Endothelial cell of umbilical vein (primary cell): ENCODE measurements around the gene LATS2. TPM values are rescaled to one million over a fixed set of nuclear protein-coding genes. Genes with fewer than 3 reads are reported as not detected.

Experiments used
- BruUV-seq: library from RNA; stranded (reverse); fragments of 400-500 nt; replicated peaks from 2 replicates; lab custom pipeline; 2021; lab: Mats Ljungman, UMichigan
- CTCF ChIA-PET: fragments of 300-600, 350-600 bp; sonication (Branson Sonifier 250); formaldehyde crosslinking; loops from one replicate; lab custom pipeline; 2021; ENCODE audit warnings: antibody characterized with exemption, inconsistent platforms; lab: Charles Lee
- POLR2A ChIA-PET: fragments of 300-600, 350-600 bp; sonication (Branson Sonifier 250); formaldehyde crosslinking; loops from one replicate; lab custom pipeline; 2021; ENCODE audit warnings: antibody characterized with exemption, inconsistent platforms; lab: Charles Lee
- DNase-seq: peaks from one replicate; pipeline ENCODE4 v3.0.0-alpha.2; 2011; ENCODE audit warnings: low read depth, low spot score
- FAIRE-seq: peaks from 2 replicates; lab custom pipeline; 2011; peaks lifted over from hg19 to GRCh38; lab: Jason Lieb, UNC
- H2AFZ ChIP-seq: 2 replicates; pipeline ENCODE4 v1.6.0; 2012; ENCODE audit warnings: low read depth, low read length, control low read depth, inconsistent platforms
- H3K27ac ChIP-seq: 2 replicates; pipeline ENCODE4 v1.5.1; 2011; ENCODE audit warnings: low read depth, mild to moderate bottlenecking, control low read depth, low read length, moderate library complexity; ENCODE audit not compliant: insufficient read depth
- H3K27me3 ChIP-seq, 2 experiments: 2 replicates each; pipeline versions ENCODE4 v1.6.0 to v1.6.1; 2011; ENCODE audit warnings: low read length in 2 of 2, mixed read lengths in 1 of 2; ENCODE audit not compliant: control insufficient read depth in 2 of 2, insufficient read depth in 2 of 2
- H3K36me3 ChIP-seq, 2 experiments: 2 replicates in 1 of 2; 3 replicates in 1 of 2; pipeline ENCODE4 v1.5.1; 2011; ENCODE audit warnings: low read length in 2 of 2, mild to moderate bottlenecking in 1 of 2, moderate library complexity in 1 of 2; ENCODE audit not compliant: control insufficient read depth in 2 of 2, insufficient read depth in 2 of 2; ENCODE audit errors: extremely low read depth in 1 of 2
- H3K4me1 ChIP-seq: 3 replicates; pipeline ENCODE4 v1.5.1; 2011; ENCODE audit warnings: mild to moderate bottlenecking, low read length; ENCODE audit not compliant: control insufficient read depth, insufficient read depth; ENCODE audit errors: extremely low read depth
- H3K4me2 ChIP-seq: 2 replicates; pipeline ENCODE4 v1.6.1; 2011; ENCODE audit warnings: low read length, control low read depth, mixed read lengths; ENCODE audit not compliant: insufficient read depth
- H3K4me3 ChIP-seq, 3 experiments: fragments of 200-600 bp in 1 of 3; sonication (generic), shearing (Covaris generic) in 1 of 3; replicated peaks in 1 of 3; 2 replicates each; pipeline ENCODE4 v1.5.1; 2011 to 2016; ENCODE audit warnings: control low read depth in 3 of 3, low read length in 3 of 3, mild to moderate bottlenecking in 2 of 3, inconsistent platforms in 1 of 3, low read depth in 1 of 3, moderate library complexity in 1 of 3; ENCODE audit not compliant: insufficient read depth in 1 of 3
- H3K79me2 ChIP-seq: 2 replicates; pipeline ENCODE4 v1.6.0; 2012; ENCODE audit warnings: low read length, inconsistent platforms; ENCODE audit not compliant: control insufficient read depth, insufficient read depth
- H3K9ac ChIP-seq: replicated peaks from 2 replicates; pipeline ENCODE3; 2011; ENCODE audit warnings: low read length, control low read depth; ENCODE audit not compliant: insufficient read depth; ENCODE audit errors: extremely low read depth
- H3K9me1 ChIP-seq: replicated peaks from 3 replicates; pipeline ENCODE4 v1.6.0; 2011; ENCODE audit warnings: mild to moderate bottlenecking, low read length; ENCODE audit not compliant: control insufficient read depth, insufficient read depth; ENCODE audit errors: extremely low read depth
- H3K9me3 ChIP-seq: replicated peaks from 2 replicates; pipeline ENCODE4 v1.5.1; 2012; ENCODE audit warnings: low read length, inconsistent platforms; ENCODE audit not compliant: control insufficient read depth, insufficient read depth
- H4K20me1 ChIP-seq: replicated peaks from 2 replicates; pipeline ENCODE3; 2011; ENCODE audit warnings: mild to moderate bottlenecking, low read length; ENCODE audit not compliant: control insufficient read depth, insufficient read depth; ENCODE audit errors: extremely low read depth
- EZH2 ChIP-seq: IDR thresholded peaks from 2 replicates; pipeline ENCODE4 v1.6.1; 2012; ENCODE audit warnings: borderline replicate concordance, low read depth, mild to moderate bottlenecking, moderate library complexity, low read length, inconsistent platforms; ENCODE audit not compliant: severe bottlenecking
- FOS ChIP-seq: IDR thresholded peaks from 2 replicates; pipeline ENCODE4 v1.6.1; 2011; ENCODE audit warnings: mild to moderate bottlenecking, low read length, moderate library complexity, borderline replicate concordance; ENCODE audit not compliant: insufficient read depth
- GATA2 ChIP-seq: IDR thresholded peaks from 2 replicates; pipeline ENCODE4 v1.7.0; 2011; ENCODE audit warnings: low read depth, mild to moderate bottlenecking, moderate library complexity, mixed read lengths, low read length; ENCODE audit not compliant: insufficient read length, insufficient read depth
- JUN ChIP-seq: IDR thresholded peaks from 2 replicates; pipeline ENCODE4 v1.6.1; 2011; ENCODE audit warnings: borderline replicate concordance, low read depth; ENCODE audit not compliant: insufficient read length, insufficient read depth
- MYC ChIP-seq: IDR thresholded peaks from one replicate; pipeline ENCODE4 v1.6.1; 2011; ENCODE audit warnings: mild to moderate bottlenecking, low read depth, low read length
- POLR2A ChIP-seq: IDR thresholded peaks from 2 replicates; pipeline ENCODE4 v1.6.1; 2012; ENCODE audit warnings: low read depth, mild to moderate bottlenecking, control low read depth, low read length
- POLR2AphosphoS5 ChIP-seq: IDR thresholded peaks from 2 replicates; pipeline ENCODE4 v1.6.1; 2012; ENCODE audit warnings: low read depth, mild to moderate bottlenecking, control low read depth, low read length, moderate library complexity; ENCODE audit not compliant: insufficient read depth
- dilution Hi-C: fragments of 300-500 bp; cut with MboI; formaldehyde crosslinking; loops from one replicate; pipeline ENCODE4 v1.15.0; 2019; ENCODE audit warnings: low sequenced_read_pairs; ENCODE audit not compliant: extremely low pct_ligation_motif_present
- intact Hi-C: fragments of 100-400 bp; cut with micrococcal nuclease; formaldehyde crosslinking; loops from one replicate; pipeline ENCODE4 v1.10.0; 2022
- polyA plus RNA-seq, 4 experiments: library from polyadenylated mRNA; depleted of rRNA in 3 of 4; stranded (reverse) in 3 of 4; unstranded in 1 of 4; fragments of >200 nt; gene quantifications; 2 replicates each; pipeline versions ENCODE4 v1.2.1 to v1.2.3, GENCODE V29; 2011 to 2012; ENCODE audit warnings: missing spikeins in 1 of 4
- total RNA-seq: library from RNA; stranded (reverse); gene quantifications from 2 replicates; pipeline ENCODE4 v1.2.3, GENCODE V29; 2021
- TF ChIP-seq, protein P1 (sequence below), 2 donors: IDR thresholded peaks; 1 replicate in 1 of 2; 2 replicates in 1 of 2; pipeline ENCODE4 v1.5.1; 2011; ENCODE audit warnings: low read length in 2 of 2, mild to moderate bottlenecking in 2 of 2, moderate library complexity in 2 of 2, control low read depth in 1 of 2, inconsistent platforms in 1 of 2, low read depth in 1 of 2; ENCODE audit not compliant: insufficient read depth in 1 of 2; ENCODE audit errors: extremely low read depth in 1 of 2
- TF ChIP-seq, protein P2 (sequence below): IDR thresholded peaks from 2 replicates; pipeline ENCODE4 v1.6.1; 2011; ENCODE audit not compliant: insufficient read depth, insufficient read length

Gene LATS2
- total and polyA plus RNA-seq, 2 donors (not counting 3 experiments of a cell fraction or from before 2014, with no cell fraction given) = 33.5 to 67.6 TPM

DNA sequence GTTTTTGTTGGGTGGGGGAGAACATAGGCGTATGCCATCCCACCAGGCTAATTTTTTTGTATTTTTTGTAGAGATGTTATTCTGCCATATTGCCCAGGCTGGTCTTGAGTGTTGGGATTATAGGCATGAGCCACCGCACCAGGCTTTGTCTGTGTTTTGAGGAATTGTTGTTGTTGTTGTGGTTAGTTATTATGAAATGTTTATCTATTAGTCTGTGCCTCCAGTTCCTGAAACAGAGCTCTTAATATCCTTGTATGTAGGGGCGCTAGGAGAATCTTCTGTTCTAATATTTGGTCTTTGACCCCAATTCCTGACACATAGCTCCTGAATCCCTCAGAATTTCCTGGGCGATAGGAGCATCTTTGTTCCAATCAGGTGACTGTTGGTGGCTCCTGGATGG lies 5.6 kb upstream of the LATS2 start:
- no peak overlapping the region for H3K9ac ChIP-seq
- H2AFZ ChIP-seq = no peak overlapping the region
- H3K4me2 ChIP-seq = no peak overlapping the region
- H3K4me3 ChIP-seq = no peak overlapping the region
- no peak for FAIRE-seq
- H3K36me3 ChIP-seq = no peaks in the 10 kb centered on the region
- no peaks in the 10 kb centered on the region for H4K20me1 ChIP-seq
- no peaks in the 10 kb centered on the region for H3K79me2 ChIP-seq
- no peaks in the 10 kb centered on the region for H3K9me1 ChIP-seq
- no peaks in the 10 kb centered on the region for H3K9me3 ChIP-seq
- CTCF ChIA-PET = interaction anchor here (0.7 to 1.5 kb wide), 2 partner anchors 32 to 34 kb away, joined by 3 to 4 read pairs; no protein-coding TSS in a partner anchor
- no peak for DNase-seq
- no peaks in the 10 kb centered on the region for H3K27me3 ChIP-seq
- dilution Hi-C loops (no loop called here), intact Hi-C loops (loop anchor here (10.0 kb wide), 1 partner anchor 292 kb away; the partner anchor contains the start of gene EEF1AKMT1)
- TF ChIP-seq MYC (no peak), POLR2AphosphoS5 (no peak), GATA2 (no peak), FOS (no peak), EZH2 (no peak), JUN (no peak), POLR2A (no peak)
- TF ChIP-seq, protein P1, sequence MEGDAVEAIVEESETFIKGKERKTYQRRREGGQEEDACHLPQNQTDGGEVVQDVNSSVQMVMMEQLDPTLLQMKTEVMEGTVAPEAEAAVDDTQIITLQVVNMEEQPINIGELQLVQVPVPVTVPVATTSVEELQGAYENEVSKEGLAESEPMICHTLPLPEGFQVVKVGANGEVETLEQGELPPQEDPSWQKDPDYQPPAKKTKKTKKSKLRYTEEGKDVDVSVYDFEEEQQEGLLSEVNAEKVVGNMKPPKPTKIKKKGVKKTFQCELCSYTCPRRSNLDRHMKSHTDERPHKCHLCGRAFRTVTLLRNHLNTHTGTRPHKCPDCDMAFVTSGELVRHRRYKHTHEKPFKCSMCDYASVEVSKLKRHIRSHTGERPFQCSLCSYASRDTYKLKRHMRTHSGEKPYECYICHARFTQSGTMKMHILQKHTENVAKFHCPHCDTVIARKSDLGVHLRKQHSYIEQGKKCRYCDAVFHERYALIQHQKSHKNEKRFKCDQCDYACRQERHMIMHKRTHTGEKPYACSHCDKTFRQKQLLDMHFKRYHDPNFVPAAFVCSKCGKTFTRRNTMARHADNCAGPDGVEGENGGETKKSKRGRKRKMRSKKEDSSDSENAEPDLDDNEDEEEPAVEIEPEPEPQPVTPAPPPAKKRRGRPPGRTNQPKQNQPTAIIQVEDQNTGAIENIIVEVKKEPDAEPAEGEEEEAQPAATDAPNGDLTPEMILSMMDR (IDR thresholded peaks at IDR 0.05; ENCODE audit: extremely low read depth in 1 of 2, insufficient read depth in 1 of 2, low read depth in 1 of 2, low read length in 2 of 2) = no peak
- TF ChIP-seq, protein P2, sequence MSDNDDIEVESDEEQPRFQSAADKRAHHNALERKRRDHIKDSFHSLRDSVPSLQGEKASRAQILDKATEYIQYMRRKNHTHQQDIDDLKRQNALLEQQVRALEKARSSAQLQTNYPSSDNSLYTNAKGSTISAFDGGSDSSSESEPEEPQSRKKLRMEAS = no peak
- no peak overlapping the region for H3K27ac ChIP-seq
- POLR2A ChIA-PET = no interaction called here
- no peaks in the 10 kb centered on the region for H3K4me1 ChIP-seq
- no TSS peak for BruUV-seq
